ENCODE data around the gene RAB18. TPM values are rescaled to one million over a fixed set of nuclear protein-coding genes. Genes with fewer than 3 reads are reported as not detected.

The RAB18 gene
- total RNA-seq, 1 donor: 47.8 TPM

DNA sequence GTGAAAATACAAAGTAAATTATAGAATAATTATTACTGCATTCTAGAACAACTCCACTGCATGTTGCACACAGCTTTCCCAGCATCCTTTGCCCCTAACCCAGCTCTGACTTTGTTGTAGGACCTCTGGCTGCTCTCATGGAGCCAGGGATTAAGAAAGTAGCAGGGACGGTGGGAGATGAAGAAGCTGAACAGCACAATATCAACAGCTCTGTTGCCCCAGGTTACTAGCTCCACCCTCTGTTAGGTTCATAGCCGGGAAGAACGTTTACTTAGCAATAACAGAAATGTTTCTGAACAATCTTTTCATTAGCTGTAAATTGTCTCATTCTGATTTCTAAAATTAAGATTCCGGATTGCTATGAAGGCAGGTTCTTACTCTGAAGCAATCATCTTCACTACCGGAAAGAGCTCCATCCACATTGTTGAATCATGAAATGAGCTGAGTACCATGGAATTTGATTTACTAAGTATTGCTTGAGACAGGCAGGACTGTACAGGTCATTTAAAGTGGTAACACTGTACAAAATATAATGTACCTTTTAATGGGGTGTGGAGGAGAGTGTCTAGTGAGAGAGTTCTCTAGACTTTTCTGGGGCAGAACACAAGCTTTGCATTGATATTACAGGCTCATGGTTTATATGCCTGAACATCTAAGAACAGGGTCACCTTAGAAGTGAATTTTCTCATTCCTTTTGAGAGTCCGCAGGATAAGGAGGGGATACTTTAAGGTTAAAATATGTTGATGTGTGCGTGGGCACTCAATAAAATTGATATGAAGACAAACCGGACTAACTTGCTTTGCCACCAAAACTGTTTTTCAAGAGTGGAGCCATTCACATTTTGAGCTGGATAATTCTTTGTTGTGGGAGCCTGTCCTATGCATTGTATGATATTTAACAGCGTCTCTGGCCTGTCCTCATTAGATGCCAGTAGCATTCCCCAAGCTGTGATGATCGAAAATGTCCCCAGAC is 20.8 kb upstream of the RAB18 start:
- DNase-seq (ENCODE audit: insufficient read length, low spot score, missing footprints): peak; percentile 73
- Histone ChIP-seq H3K79me2 (ENCODE audit: insufficient read depth, low read length) (no peaks in the 10 kb centered on the region), H3K4me1 (ENCODE audit: insufficient read depth, low read length) (peaks cover 7% of the 10 kb centered on the region), H4K20me1 (ENCODE audit: insufficient read depth, low read length) (no peaks in the 10 kb centered on the region), H3K4me3 (ENCODE audit: insufficient read depth, low read length) (peak overlapping the region; percentile 34), H3K27me3 (ENCODE audit: insufficient read depth, low read length) (peaks cover 3% of the 10 kb centered on the region), H3K4me2 (ENCODE audit: insufficient read depth, low read length) (peak overlapping the region; percentile 70), H3K27ac (ENCODE audit: low read depth, low read length) (peak overlapping the region; percentile 11), H3K9me3 (ENCODE audit: low read depth, low read length) (no peaks in the 10 kb centered on the region), H3K36me3 (ENCODE audit: insufficient read depth, low read length) (no peaks in the 10 kb centered on the region), H2AFZ (ENCODE audit: low read length) (peak overlapping the region; percentile 48)
- TF ChIP-seq, protein P1, sequence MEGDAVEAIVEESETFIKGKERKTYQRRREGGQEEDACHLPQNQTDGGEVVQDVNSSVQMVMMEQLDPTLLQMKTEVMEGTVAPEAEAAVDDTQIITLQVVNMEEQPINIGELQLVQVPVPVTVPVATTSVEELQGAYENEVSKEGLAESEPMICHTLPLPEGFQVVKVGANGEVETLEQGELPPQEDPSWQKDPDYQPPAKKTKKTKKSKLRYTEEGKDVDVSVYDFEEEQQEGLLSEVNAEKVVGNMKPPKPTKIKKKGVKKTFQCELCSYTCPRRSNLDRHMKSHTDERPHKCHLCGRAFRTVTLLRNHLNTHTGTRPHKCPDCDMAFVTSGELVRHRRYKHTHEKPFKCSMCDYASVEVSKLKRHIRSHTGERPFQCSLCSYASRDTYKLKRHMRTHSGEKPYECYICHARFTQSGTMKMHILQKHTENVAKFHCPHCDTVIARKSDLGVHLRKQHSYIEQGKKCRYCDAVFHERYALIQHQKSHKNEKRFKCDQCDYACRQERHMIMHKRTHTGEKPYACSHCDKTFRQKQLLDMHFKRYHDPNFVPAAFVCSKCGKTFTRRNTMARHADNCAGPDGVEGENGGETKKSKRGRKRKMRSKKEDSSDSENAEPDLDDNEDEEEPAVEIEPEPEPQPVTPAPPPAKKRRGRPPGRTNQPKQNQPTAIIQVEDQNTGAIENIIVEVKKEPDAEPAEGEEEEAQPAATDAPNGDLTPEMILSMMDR (IDR thresholded peaks at IDR 0.05; ENCODE audit: extremely low read depth, low read depth, low read length): no peak

DNA sequence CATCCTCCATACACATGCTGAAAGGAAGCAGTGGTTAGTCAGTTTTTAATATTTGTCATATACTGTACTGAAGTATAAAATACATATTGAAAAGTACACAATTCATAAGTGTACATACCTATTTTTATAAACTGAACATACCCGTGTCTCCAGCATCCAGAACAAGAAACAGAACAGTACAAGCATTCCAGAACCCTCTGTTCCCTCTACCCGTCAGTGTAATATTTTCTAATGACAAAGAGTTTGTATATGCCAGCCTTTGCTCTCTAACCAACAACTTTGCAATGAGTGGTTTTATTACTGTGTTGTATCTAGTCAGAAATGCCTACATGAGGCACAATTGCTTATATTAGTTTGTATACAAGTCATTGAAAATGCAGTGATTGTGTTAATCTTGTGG is 18.7 kb upstream of the RAB18 start:
- Histone ChIP-seq H3K36me3 (ENCODE audit: insufficient read depth, low read length) (no peaks in the 10 kb centered on the region), H3K27me3 (ENCODE audit: insufficient read depth, low read length) (peaks cover 3% of the 10 kb centered on the region), H3K4me3 (ENCODE audit: insufficient read depth, low read length) (no peak overlapping the region), H3K79me2 (ENCODE audit: insufficient read depth, low read length) (no peaks in the 10 kb centered on the region), H2AFZ (ENCODE audit: low read length) (no peak overlapping the region), H4K20me1 (ENCODE audit: insufficient read depth, low read length) (no peaks in the 10 kb centered on the region), H3K4me1 (ENCODE audit: insufficient read depth, low read length) (peaks cover 7% of the 10 kb centered on the region), H3K9me3 (ENCODE audit: low read depth, low read length) (no peaks in the 10 kb centered on the region), H3K27ac (ENCODE audit: low read depth, low read length) (no peak overlapping the region), H3K4me2 (ENCODE audit: insufficient read depth, low read length) (no peak overlapping the region)
- peak; percentile 3 for DNase-seq (ENCODE audit: insufficient read length, low spot score, missing footprints)
- TF ChIP-seq, protein P1 (IDR thresholded peaks at IDR 0.05; ENCODE audit: extremely low read depth, low read depth, low read length): no peak

DNA sequence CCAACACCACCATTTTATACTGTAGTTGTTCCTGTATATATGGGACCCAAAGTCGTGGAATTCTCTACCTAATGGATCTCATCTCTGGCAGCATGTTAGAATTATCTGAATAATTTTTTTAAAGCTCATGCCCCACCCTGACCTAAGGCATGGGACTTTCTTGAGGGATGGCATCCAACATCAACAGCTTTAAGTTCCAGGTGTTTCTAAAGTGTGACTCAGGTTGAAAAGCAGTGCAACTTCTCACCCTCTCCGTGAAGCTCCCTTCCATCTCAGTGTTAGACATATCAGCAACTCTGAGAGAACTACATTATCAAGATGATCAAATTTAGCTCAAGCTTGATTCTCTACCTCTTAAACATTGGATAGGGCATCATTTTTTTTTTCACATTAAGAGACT is 18.1 kb upstream of the RAB18 start:
- H3K4me2 ChIP-seq (ENCODE audit: insufficient read depth, low read length): no peak overlapping the region
- no peak overlapping the region for H3K27ac ChIP-seq (ENCODE audit: low read depth, low read length)
- peak; percentile 26 for DNase-seq (ENCODE audit: insufficient read length, low spot score, missing footprints)
- H3K27me3 ChIP-seq (ENCODE audit: insufficient read depth, low read length): peaks cover 3% of the 10 kb centered on the region
- no peaks in the 10 kb centered on the region for H3K36me3 ChIP-seq (ENCODE audit: insufficient read depth, low read length)
- peaks cover 7% of the 10 kb centered on the region for H3K4me1 ChIP-seq (ENCODE audit: insufficient read depth, low read length)
- H3K4me3 ChIP-seq (ENCODE audit: insufficient read depth, low read length): no peak overlapping the region
- TF ChIP-seq, protein P1 (IDR thresholded peaks at IDR 0.05; ENCODE audit: extremely low read depth, low read depth, low read length): no peak
- no peaks in the 10 kb centered on the region for H3K79me2 ChIP-seq (ENCODE audit: insufficient read depth, low read length)
- no peak overlapping the region for H2AFZ ChIP-seq (ENCODE audit: low read length)
- H4K20me1 ChIP-seq (ENCODE audit: insufficient read depth, low read length): no peaks in the 10 kb centered on the region
- no peaks in the 10 kb centered on the region for H3K9me3 ChIP-seq (ENCODE audit: low read depth, low read length)

DNA sequence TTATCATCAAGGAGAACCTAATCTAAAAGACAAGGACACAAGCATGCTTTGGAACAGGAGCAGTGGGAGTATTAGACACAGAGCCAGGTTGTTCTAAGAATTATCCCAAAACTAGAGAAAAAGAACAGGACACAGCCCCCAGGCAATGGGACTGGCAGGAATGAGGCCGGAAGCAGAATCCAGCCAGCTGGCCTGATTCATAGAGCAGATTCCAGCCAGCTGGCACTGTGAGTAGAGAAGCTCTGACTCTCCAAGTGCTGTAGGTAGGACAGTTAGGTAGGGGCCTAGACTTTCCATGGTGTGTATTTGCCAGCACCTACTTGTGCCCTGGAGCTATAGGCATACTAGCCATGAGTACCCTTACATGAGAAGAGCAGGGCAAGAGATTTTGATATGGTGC is 13.3 kb upstream of the RAB18 start:
- H4K20me1 ChIP-seq (ENCODE audit: insufficient read depth, low read length): no peaks in the 10 kb centered on the region
- no peaks in the 10 kb centered on the region for H3K79me2 ChIP-seq (ENCODE audit: insufficient read depth, low read length)
- H3K4me3 ChIP-seq (ENCODE audit: insufficient read depth, low read length): no peak overlapping the region
- H3K4me1 ChIP-seq (ENCODE audit: insufficient read depth, low read length): no peaks in the 10 kb centered on the region
- H2AFZ ChIP-seq (ENCODE audit: low read length): no peak overlapping the region
- peaks cover 9% of the 10 kb centered on the region for H3K27me3 ChIP-seq (ENCODE audit: insufficient read depth, low read length)
- no peaks in the 10 kb centered on the region for H3K36me3 ChIP-seq (ENCODE audit: insufficient read depth, low read length)
- DNase-seq (ENCODE audit: insufficient read length, low spot score, missing footprints): no peak
- H3K27ac ChIP-seq (ENCODE audit: low read depth, low read length): no peak overlapping the region
- no peaks in the 10 kb centered on the region for H3K9me3 ChIP-seq (ENCODE audit: low read depth, low read length)
- TF ChIP-seq, protein P1 (IDR thresholded peaks at IDR 0.05; ENCODE audit: extremely low read depth, low read depth, low read length): no peak
- H3K4me2 ChIP-seq (ENCODE audit: insufficient read depth, low read length): no peak overlapping the region
